Spleen (tissue), 7 donors: ENCODE data around the gene PIP5K1B.

Experiments
- CTCF ChIP-seq, 11 experiments: fragments of 200-600 bp in 7 of 11; fragments of 450-650 bp in 4 of 11; sonication (generic) in 4 of 11; IDR thresholded peaks in 8 of 11; conservative IDR thresholded peaks in 3 of 11; 1 replicate in 7 of 11; 2 replicates in 4 of 11; pipeline versions ENCODE4 v1.4.0 to v1.8.0; 2016 to 2021; ENCODE audit warnings: antibody characterized with exemption in 11 of 11, inconsistent platforms in 4 of 11, mild to moderate bottlenecking in 1 of 11
- POLR2AphosphoS5 ChIP-seq, 3 donors: sonication (generic); formaldehyde crosslinking; IDR thresholded peaks; one replicate each; pipeline ENCODE4 v1.5.1; 2017; ENCODE audit warnings: antibody characterized with exemption in 3 of 3
- donor health status: DM: no; HTN: no; CAD: no; lungs with moderate emphysema.
- donor health status: DM: no; HTN: no; CAD: no.
- donor health status: DM: no; HTN: no; CAD: no.

GRCh38 chr9:68841276-68842052, 136.4 kb downstream of the PIP5K1B start:
- TF ChIP-seq POLR2AphosphoS5 (IDR thresholded peaks at IDR 0.05) (no peak), CTCF (IDR thresholded peaks at IDR 0.05 in 8 of 11, conservative IDR thresholded peaks at IDR 0.05 in 3 of 11) (no peak)
